Measurements from ENCODE around the gene KLHL18. TPM values are rescaled to one million over a fixed set of nuclear protein-coding genes. Genes with fewer than 3 reads are reported as not detected.

KLHL18 gene
- total RNA-seq, 1 donor from 2014 or later = 10.1 TPM

DNA sequence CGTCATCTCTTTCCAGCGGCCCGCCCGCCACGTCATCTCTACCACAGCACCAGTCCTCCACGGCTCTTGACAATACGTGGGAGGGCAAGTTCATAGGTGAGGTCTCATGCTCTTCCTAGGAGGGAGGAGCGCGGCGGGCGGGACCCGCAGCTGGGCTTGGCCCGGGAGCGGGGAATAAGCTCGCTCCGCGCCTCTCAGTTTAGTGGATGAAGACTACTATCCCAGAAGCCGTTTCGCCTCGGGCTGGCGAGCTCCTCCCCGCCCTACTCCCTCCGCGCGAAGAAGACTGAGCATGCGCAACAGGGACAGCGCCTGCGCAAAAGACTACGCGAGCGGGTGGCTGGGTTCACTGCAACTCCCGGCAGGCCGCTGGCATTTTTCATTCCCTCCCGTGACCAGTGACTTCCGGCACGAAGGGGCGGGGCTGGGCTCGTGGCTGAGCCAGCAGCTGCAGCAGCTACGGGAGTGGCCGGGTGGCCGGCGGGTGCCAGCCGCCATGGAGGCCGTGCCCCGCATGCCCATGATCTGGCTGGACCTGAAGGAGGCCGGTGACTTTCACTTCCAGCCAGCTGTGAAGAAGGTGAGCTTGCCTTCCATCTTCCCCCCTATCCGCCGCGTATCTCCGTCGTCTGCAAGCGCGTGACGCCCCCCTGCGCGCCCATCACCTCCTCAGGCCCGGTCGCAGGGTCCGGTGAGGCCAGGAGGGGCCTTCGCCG lies 98.0 kb downstream of the KLHL18 start, which contains the start of gene PTPN23:
Gene PTPN23, plus strand, starts transcription at position 421 of the 716 bp plus-strand sequence. Its CDS starts 76 bp downstream, at position 497.
- H3K36me3 ChIP-seq = no peaks in the 10 kb centered on the region
- intact Hi-C loops (cut with DNase I) = no loop called here
- peak within 1 kb of the TSS; percentile 98 for H3K27ac ChIP-seq
- H3K4me3 ChIP-seq = peak within 1 kb of the TSS; percentile 99
- peak; percentile 98 to 99 for DNase-seq (ENCODE audit: extremely low spot score in 2 of 2)
- no peaks in the 10 kb centered on the region for H3K9me3 ChIP-seq
- peaks cover 48% of the 10 kb centered on the region for H3K4me1 ChIP-seq
- TF ChIP-seq POLR2AphosphoS5 (IDR thresholded peaks at IDR 0.05; ENCODE audit: insufficient read depth in 1 of 2, low read depth in 1 of 2) = peak; percentile 99
- TF ChIP-seq, protein P1, sequence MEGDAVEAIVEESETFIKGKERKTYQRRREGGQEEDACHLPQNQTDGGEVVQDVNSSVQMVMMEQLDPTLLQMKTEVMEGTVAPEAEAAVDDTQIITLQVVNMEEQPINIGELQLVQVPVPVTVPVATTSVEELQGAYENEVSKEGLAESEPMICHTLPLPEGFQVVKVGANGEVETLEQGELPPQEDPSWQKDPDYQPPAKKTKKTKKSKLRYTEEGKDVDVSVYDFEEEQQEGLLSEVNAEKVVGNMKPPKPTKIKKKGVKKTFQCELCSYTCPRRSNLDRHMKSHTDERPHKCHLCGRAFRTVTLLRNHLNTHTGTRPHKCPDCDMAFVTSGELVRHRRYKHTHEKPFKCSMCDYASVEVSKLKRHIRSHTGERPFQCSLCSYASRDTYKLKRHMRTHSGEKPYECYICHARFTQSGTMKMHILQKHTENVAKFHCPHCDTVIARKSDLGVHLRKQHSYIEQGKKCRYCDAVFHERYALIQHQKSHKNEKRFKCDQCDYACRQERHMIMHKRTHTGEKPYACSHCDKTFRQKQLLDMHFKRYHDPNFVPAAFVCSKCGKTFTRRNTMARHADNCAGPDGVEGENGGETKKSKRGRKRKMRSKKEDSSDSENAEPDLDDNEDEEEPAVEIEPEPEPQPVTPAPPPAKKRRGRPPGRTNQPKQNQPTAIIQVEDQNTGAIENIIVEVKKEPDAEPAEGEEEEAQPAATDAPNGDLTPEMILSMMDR (IDR thresholded peaks at IDR 0.05) = no peak
- TF ChIP-seq POLR2A (IDR thresholded peaks at IDR 0.05) = peak; percentile 12 to 68
- H3K27me3 ChIP-seq = no peaks in the 10 kb centered on the region

DNA sequence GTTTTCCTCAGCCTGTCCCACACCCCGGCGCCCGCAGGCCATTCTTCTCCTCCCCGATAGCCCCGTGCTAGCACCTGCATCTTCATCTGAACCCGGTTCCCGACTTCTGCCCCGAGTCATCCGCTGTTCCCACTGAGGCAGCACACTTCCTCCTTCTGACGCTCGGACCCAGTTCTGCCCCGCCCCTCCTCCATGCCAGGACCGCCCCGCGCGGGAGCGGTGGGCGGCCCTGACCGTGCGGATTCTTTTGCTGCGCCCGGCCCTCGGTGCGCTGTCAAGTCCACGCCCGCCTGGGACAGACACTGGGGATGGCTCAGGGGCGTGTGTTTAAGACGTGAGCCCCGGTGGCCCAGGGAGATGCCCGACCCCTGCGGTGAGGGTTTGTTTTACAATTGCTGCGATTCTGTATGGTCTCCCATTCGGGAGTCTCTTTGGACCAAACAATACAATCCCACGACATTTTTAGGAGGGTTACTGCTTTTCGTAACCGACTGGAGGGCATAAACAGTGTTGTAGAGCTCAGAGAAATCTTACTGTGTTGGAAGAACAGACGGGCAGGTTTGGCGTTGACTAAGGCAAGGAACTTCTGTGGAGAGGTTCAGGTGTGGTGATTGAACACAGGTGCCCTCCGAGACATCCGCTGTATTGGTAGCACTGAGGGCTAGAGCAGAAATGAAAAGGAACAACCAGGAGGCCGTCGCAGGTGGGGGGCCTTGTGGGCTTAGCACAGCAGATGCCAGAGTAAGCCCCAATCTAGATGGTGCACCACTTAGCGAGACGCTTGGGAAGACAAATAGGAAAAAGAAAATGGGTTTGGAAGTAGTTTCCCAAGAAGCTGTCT lies 98.8 kb downstream of the KLHL18 start:
- intact Hi-C loops (cut with DNase I) = no loop called here
- H3K4me1 ChIP-seq = peaks cover 56% of the 10 kb centered on the region
- TF ChIP-seq POLR2AphosphoS5 (IDR thresholded peaks at IDR 0.05; ENCODE audit: insufficient read depth in 1 of 2, low read depth in 1 of 2) (no peak), POLR2A (IDR thresholded peaks at IDR 0.05) (no peak)
- TF ChIP-seq, protein P1 (IDR thresholded peaks at IDR 0.05) = no peak

DNA sequence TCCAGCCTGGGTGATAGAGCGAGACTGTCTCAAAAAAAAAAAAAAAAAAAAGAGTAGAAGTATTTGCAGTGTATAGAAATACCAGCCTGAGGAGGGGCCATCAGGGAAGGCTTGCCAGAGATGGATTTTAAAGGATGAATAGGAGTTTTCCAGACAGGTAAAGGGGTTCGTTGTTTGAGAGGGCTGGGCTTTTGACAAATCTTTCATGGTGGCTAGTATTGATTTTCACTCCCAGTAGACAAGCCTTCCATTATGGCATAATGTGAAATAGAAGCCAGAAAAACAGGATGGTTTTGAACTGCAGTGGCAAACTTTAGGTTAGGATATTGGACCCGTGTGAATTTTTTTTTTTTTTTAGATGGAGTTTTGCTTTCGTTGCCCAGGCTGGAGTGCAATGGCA lies 101.7 kb downstream of the KLHL18 start:
- intact Hi-C loops (cut with DNase I) = no loop called here
- peaks cover 0 to 11% of the 10 kb centered on the region in 2 donors for H3K36me3 ChIP-seq
- peaks cover 61% of the 10 kb centered on the region for H3K4me1 ChIP-seq
- no peak overlapping the region for H3K4me3 ChIP-seq
- no peak for DNase-seq (ENCODE audit: extremely low spot score in 2 of 2)
- H3K27me3 ChIP-seq = no peaks in the 10 kb centered on the region
- no peak overlapping the region for H3K27ac ChIP-seq
- no peaks in the 10 kb centered on the region for H3K9me3 ChIP-seq
- TF ChIP-seq POLR2AphosphoS5 (IDR thresholded peaks at IDR 0.05; ENCODE audit: insufficient read depth in 1 of 2, low read depth in 1 of 2) (no peak), POLR2A (IDR thresholded peaks at IDR 0.05) (no peak)
- TF ChIP-seq, protein P1 (IDR thresholded peaks at IDR 0.05) = no peak

More for the DNA sequence above, 98.8 kb downstream of the KLHL18 start:
- Histone ChIP-seq H3K36me3 (no peaks in the 10 kb centered on the region), H3K27ac (peak overlapping the region; percentile 98), H3K9me3 (no peaks in the 10 kb centered on the region), H3K4me3 (peak overlapping the region; percentile 99), H3K27me3 (no peaks in the 10 kb centered on the region)
- DNase-seq (ENCODE audit: extremely low spot score in 2 of 2) = peak in 1 of 2 donors; percentile 94

DNA sequence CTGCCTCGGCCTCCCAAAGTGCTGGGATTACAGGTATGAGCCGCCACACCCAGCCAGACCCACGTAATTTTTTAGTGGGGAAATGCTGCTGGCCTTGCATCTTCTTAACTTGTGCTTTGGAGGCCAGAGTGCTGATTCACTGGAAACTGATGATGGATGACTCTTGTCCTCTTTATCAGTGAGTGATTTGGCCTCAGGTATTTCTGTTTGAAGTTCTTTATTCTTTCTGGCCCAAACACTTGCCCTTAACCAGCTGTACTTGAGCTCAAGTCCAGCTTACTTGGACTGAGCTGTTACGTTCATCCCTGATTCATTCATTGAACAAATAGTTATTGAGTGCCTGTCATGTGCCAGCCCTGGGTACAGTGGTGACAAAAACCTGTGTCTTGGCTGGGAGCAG lies 102.3 kb downstream of the KLHL18 start:
- Histone ChIP-seq H3K27me3 (no peaks in the 10 kb centered on the region), H3K4me1 (peaks cover 55% of the 10 kb centered on the region), H3K9me3 (no peaks in the 10 kb centered on the region), H3K4me3 (no peak overlapping the region), H3K36me3 (peaks cover 0 to 11% of the 10 kb centered on the region in 2 donors), H3K27ac (no peak overlapping the region)
- no peak for DNase-seq (ENCODE audit: extremely low spot score in 2 of 2)
- intact Hi-C loops (cut with DNase I) = no loop called here
- TF ChIP-seq POLR2AphosphoS5 (IDR thresholded peaks at IDR 0.05; ENCODE audit: insufficient read depth in 1 of 2, low read depth in 1 of 2) = no peak
- TF ChIP-seq, protein P1 (IDR thresholded peaks at IDR 0.05) = no peak
- no peak for TF ChIP-seq POLR2A (IDR thresholded peaks at IDR 0.05)

Measured in vagina (tissue), 2 donors.